SIG-M5 (cell line): ENCODE measurements around the gene LMF1.
"Not testable (repeated sequence)": the region's sequence is repeated elsewhere in the genome, so short reads cannot be mapped to it uniquely, and the experiment has no call there.

ENCODE experiments used
- DNase-seq: peaks from one replicate; lab custom pipeline; 2025; lab: John Stamatoyannopoulos, UW

The LMF1 gene

GRCh38 chr16:869823-870641 lies 100.8 kb downstream of the LMF1 start:
- DNase-seq = no peak

GRCh38 chr16:868846-869822 lies 101.7 kb downstream of the LMF1 start:
- no peak for DNase-seq

GRCh38 chr16:868386-868755 lies 102.4 kb downstream of the LMF1 start:
- no peak for DNase-seq

- DNase-seq = no peak
Observed at GRCh38 chr16:867421-868385, 103.1 kb downstream of the LMF1 start.

- DNase-seq = no peak
Observed at GRCh38 chr16:866252-866896, 104.4 kb downstream of the LMF1 start.

- DNase-seq = no peak
Observed at GRCh38 chr16:865026-865425, 105.8 kb downstream of the LMF1 start.

GRCh38 chr16:861446-861845 lies 109.3 kb downstream of the LMF1 start:
- no peak for DNase-seq

GRCh38 chr16:860891-861290 lies 109.9 kb downstream of the LMF1 start:
- DNase-seq = no peak

- not testable (repeated sequence) for DNase-seq
Observed at GRCh38 chr16:858971-859370, 111.8 kb downstream of the LMF1 start.

- not testable (repeated sequence) for DNase-seq
Observed at GRCh38 chr16:858441-858840, 112.3 kb downstream of the LMF1 start.

GRCh38 chr16:856811-857210 lies 114.0 kb downstream of the LMF1 start:
- no peak for DNase-seq

GRCh38 chr16:856101-856500 lies 114.7 kb downstream of the LMF1 start:
- DNase-seq = no peak

GRCh38 chr16:855471-855870 lies 115.3 kb downstream of the LMF1 start:
- DNase-seq = no peak

- DNase-seq = no peak
Observed at GRCh38 chr16:854808-855410, 115.9 kb downstream of the LMF1 start.

- no peak for DNase-seq
Observed at GRCh38 chr16:853981-854807, 116.6 kb downstream of the LMF1 start.

GRCh38 chr16:853306-853705 lies 117.5 kb downstream of the LMF1 start:
- DNase-seq = no peak

GRCh38 chr16:852451-853185 lies 118.2 kb downstream of the LMF1 start:
- DNase-seq = no peak

- DNase-seq = no peak
Observed at GRCh38 chr16:851871-852270, 118.9 kb downstream of the LMF1 start.

GRCh38 chr16:851209-851810 lies 119.5 kb downstream of the LMF1 start:
- no peak for DNase-seq
